Measurements from ENCODE around the gene C20orf202. TPM values are rescaled to one million over a fixed set of nuclear protein-coding genes. Genes with fewer than 3 reads are reported as not detected.

The C20orf202 gene
- polyA plus RNA-seq, 1 of the 3 experiments (the other 2 are of a cell fraction), result not detected

- no peak overlapping the region for H3K27ac ChIP-seq (ENCODE audit: low read depth in 2 of 2, low read length in 1 of 2)
- no peaks in the 10 kb centered on the region; the same call in 1 of the 2 replicates for H3K27me3 ChIP-seq (ENCODE audit: insufficient read depth)
- POLR2A ChIA-PET, result no interaction called here
- CTCF ChIA-PET, result interaction anchor here (3.9 kb wide), 1 partner anchor 399 kb away, joined by 20 read pairs; no protein-coding TSS in a partner anchor
- H3K36me3 ChIP-seq (replicated peaks in 1 of 2; ENCODE audit: control insufficient read depth in 1 of 2, insufficient read depth in 2 of 2, low read length in 1 of 2), result no peaks in the 10 kb centered on the region
- H3K9me2 ChIP-seq, result no peaks in the 10 kb centered on the region
- no peak overlapping the region for H3K4me2 ChIP-seq
- H3K9me3 ChIP-seq, result no peaks in the 10 kb centered on the region
- H3K9ac ChIP-seq, result no peak overlapping the region
- no peaks in the 10 kb centered on the region for H4K20me1 ChIP-seq (ENCODE audit: insufficient read depth)
- WGBS (ENCODE audit: low lambda C conversion rate), result 39% methylated on average over 4 of the region's 4 CpGs
- no peaks in the 10 kb centered on the region; a peak in 1 of 4 replicates for H3K4me1 ChIP-seq (ENCODE audit: control insufficient read depth in 1 of 2, insufficient read depth in 2 of 2, low read depth in 1 of 2, low read length in 1 of 2)
- no peak overlapping the region for H3K4me3 ChIP-seq (ENCODE audit: low read depth in 2 of 2, low read length in 1 of 2)
- DNase-seq, result no peak
- no peak for TF ChIP-seq ELF1 (IDR thresholded peaks at IDR 0.05)
- TF ChIP-seq FOSL2 (IDR thresholded peaks at IDR 0.05; ENCODE audit: borderline replicate concordance, low read depth), result no peak
- TF ChIP-seq USF2 (IDR thresholded peaks at IDR 0.05; ENCODE audit: borderline replicate concordance, low read depth, low read length), result no peak
- TF ChIP-seq PBX3 (IDR thresholded peaks at IDR 0.05), result no peak
- no peak for TF ChIP-seq NRF1 (IDR thresholded peaks at IDR 0.05; ENCODE audit: low read depth, low read length)
- no peak for TF ChIP-seq ZBTB33 (IDR thresholded peaks at IDR 0.05; ENCODE audit: borderline replicate concordance, low read depth)
- no peak for TF ChIP-seq TEAD4 (IDR thresholded peaks at IDR 0.05; ENCODE audit: borderline replicate concordance, insufficient read depth)
- TF ChIP-seq TCF12 (IDR thresholded peaks at IDR 0.05), result no peak
- no peak for TF ChIP-seq RCOR1 (IDR thresholded peaks at IDR 0.05; ENCODE audit: low read length)
- TF ChIP-seq RAD21 (IDR thresholded peaks at IDR 0.05; ENCODE audit: low read length), result no peak
- no peak for TF ChIP-seq MAX (IDR thresholded peaks at IDR 0.05; ENCODE audit: low read depth)
- TF ChIP-seq USF1 (IDR thresholded peaks at IDR 0.05; ENCODE audit: borderline replicate concordance, low read depth), result no peak
- H3K79me2 ChIP-seq (ENCODE audit: insufficient read depth), result no peaks in the 10 kb centered on the region
- H2AFZ ChIP-seq (ENCODE audit: low read depth), result no peak overlapping the region
- H3F3A ChIP-seq (replicated peaks; ENCODE audit: insufficient read depth), result no peaks in the 10 kb centered on the region
Measured at GRCh38 chr20:1214838-1215261, 11.6 kb downstream of the C20orf202 start.

All from SK-N-SH (cell line).